Subcutaneous adipose tissue (tissue), 4 donors: Measurements from ENCODE around the gene FOXP1. TPM values are rescaled to one million over a fixed set of nuclear protein-coding genes. Genes with fewer than 3 reads are reported as not detected.

Experiments used
- CTCF ChIP-seq: fragments of 450-650 bp; IDR thresholded peaks from one replicate; pipeline ENCODE4 v1.5.1; 2016; ENCODE audit warnings: low read depth, mild to moderate bottlenecking, control low read depth, antibody characterized with exemption, moderate library complexity
- total RNA-seq, 4 donors: library from RNA; depleted of rRNA; stranded (reverse); fragments of >200 nt; gene quantifications; one replicate each; pipeline ENCODE4 v1.1.0, GENCODE V29; 2016

FOXP1 gene
- total RNA-seq, 4 donors from 2014 or later = 70.5 to 96.7 (median 88.0) TPM

- TF ChIP-seq CTCF = no peak
Observed at GRCh38 chr3:71491154-71491752, 92.3 kb downstream of the FOXP1 start.

GRCh38 chr3:71490692-71491091 is 92.8 kb downstream of the FOXP1 start:
- no peak for TF ChIP-seq CTCF

GRCh38 chr3:71489315-71489761 is 94.2 kb downstream of the FOXP1 start:
- TF ChIP-seq CTCF = no peak

- no peak for TF ChIP-seq CTCF
Observed at GRCh38 chr3:71488882-71489281, 94.6 kb downstream of the FOXP1 start.

GRCh38 chr3:71488391-71488809 is 95.1 kb downstream of the FOXP1 start:
- no peak for TF ChIP-seq CTCF

- TF ChIP-seq CTCF = no peak
Observed at GRCh38 chr3:71487418-71487817, 96.1 kb downstream of the FOXP1 start.

GRCh38 chr3:71486831-71487230 is 96.7 kb downstream of the FOXP1 start:
- no peak for TF ChIP-seq CTCF
